IMR-90 (cell line): ENCODE measurements around the gene SRCIN1. TPM values are rescaled to one million over a fixed set of nuclear protein-coding genes. Genes with fewer than 3 reads are reported as not detected.

ENCODE experiments used
- ATAC-seq: fragments of 200-7000 bp; cut with Tn5 transposase; 2 replicates; pipeline ENCODE4 v1.9.1; 2020; ENCODE audit warnings: low read depth, mild to moderate bottlenecking, moderate library complexity
- BruUV-seq: library from RNA; stranded (reverse); fragments of 400-500 nt; replicated peaks from 2 replicates; lab custom pipeline; 2021; lab: Mats Ljungman, UMichigan
- CTCF ChIA-PET: fragments of 300-600 bp; formaldehyde crosslinking; extraction: SDS; loops from one replicate; lab custom pipeline; 2021; ENCODE audit warnings: antibody characterized with exemption; lab: Yijun Ruan, JAX
- POLR2A ChIA-PET: fragments of 300-600 bp; sonication (Branson Sonifier 250); formaldehyde crosslinking; loops from one replicate; lab custom pipeline; 2022; ENCODE audit warnings: antibody characterized with exemption; ENCODE audit not compliant: unreplicated experiment; lab: Charles Lee
- DNase-seq: peaks from one replicate; pipeline ENCODE4 v3.0.0; 2013
- H2AFZ ChIP-seq: replicated peaks from 2 replicates; pipeline ENCODE3; 2013; ENCODE audit warnings: low read length, mild to moderate bottlenecking; ENCODE audit not compliant: poor library complexity
- H2AK5ac ChIP-seq: 2 replicates; pipeline ENCODE4 v1.6.1; 2013; ENCODE audit warnings: low read depth, low read length, inconsistent platforms
- H2AK9ac ChIP-seq: replicated peaks from 2 replicates; pipeline ENCODE3; 2013; ENCODE audit warnings: mild to moderate bottlenecking, low read depth, low read length, moderate library complexity; ENCODE audit not compliant: poor library complexity
- H2BK120ac ChIP-seq: 2 replicates; pipeline ENCODE4 v1.6.1; 2013; ENCODE audit warnings: low read depth, low read length, inconsistent platforms
- H2BK15ac ChIP-seq: 3 replicates; pipeline ENCODE4 v1.6.1; 2013; ENCODE audit warnings: low read depth, low read length, inconsistent platforms
- H2BK20ac ChIP-seq: 2 replicates; pipeline ENCODE4 v1.6.1; 2013; ENCODE audit warnings: low read depth, mild to moderate bottlenecking, inconsistent platforms, low read length, moderate library complexity
- H2BK5ac ChIP-seq: 2 replicates; pipeline ENCODE4 v1.6.1; 2013; ENCODE audit warnings: mild to moderate bottlenecking, low read depth, low read length, inconsistent platforms; ENCODE audit not compliant: poor library complexity, severe bottlenecking
- H3K14ac ChIP-seq: replicated peaks from 2 replicates; pipeline ENCODE4 v1.6.1; 2013; ENCODE audit warnings: low read depth, low read length, inconsistent platforms
- H3K18ac ChIP-seq: 2 replicates; pipeline ENCODE4 v1.6.1; 2013; ENCODE audit warnings: low read depth, low read length, control low read depth
- H3K23ac ChIP-seq: 2 replicates; pipeline ENCODE4 v1.6.1; 2013; ENCODE audit warnings: low read depth, low read length, inconsistent platforms
- H3K27ac ChIP-seq: 2 replicates; pipeline ENCODE4 v1.5.1; 2013; ENCODE audit warnings: mild to moderate bottlenecking, control low read depth, low read length; ENCODE audit not compliant: insufficient read depth
- H3K27me3 ChIP-seq: 2 replicates; pipeline ENCODE4 v1.6.1; 2013; ENCODE audit warnings: low read length; ENCODE audit not compliant: control insufficient read depth, insufficient read depth
- H3K36me3 ChIP-seq: 2 replicates; pipeline ENCODE4 v1.6.1; 2013; ENCODE audit warnings: low read length, mixed read lengths; ENCODE audit not compliant: control insufficient read depth, insufficient read depth
- H3K4ac ChIP-seq: 2 replicates; pipeline ENCODE4 v1.6.1; 2013; ENCODE audit warnings: low read depth, low read length, inconsistent platforms
- H3K4me1 ChIP-seq: 2 replicates; pipeline ENCODE4 v1.6.1; 2013; ENCODE audit warnings: low read length, mixed read lengths; ENCODE audit not compliant: control insufficient read depth, insufficient read depth
- H3K4me2 ChIP-seq: 2 replicates; pipeline ENCODE4 v1.6.1; 2013; ENCODE audit warnings: low read depth, mild to moderate bottlenecking, control low read depth, low read length, moderate library complexity
- H3K4me3 ChIP-seq: 2 replicates; pipeline ENCODE4 v1.5.1; 2013; ENCODE audit warnings: low read depth, mild to moderate bottlenecking, control low read depth, low read length, moderate library complexity; ENCODE audit not compliant: insufficient read depth
- H3K56ac ChIP-seq: 2 replicates; pipeline ENCODE4 v1.6.1; 2013; ENCODE audit warnings: low read length, inconsistent platforms; ENCODE audit not compliant: insufficient read depth; ENCODE audit errors: extremely low read depth
- H3K79me1 ChIP-seq, 2 experiments: 2 replicates each; pipeline ENCODE4 v1.6.1; 2013; ENCODE audit warnings: low read length in 2 of 2, inconsistent platforms in 1 of 2, low read depth in 1 of 2
- H3K9ac ChIP-seq: 2 replicates; pipeline ENCODE4 v1.6.1; 2013; ENCODE audit warnings: low read depth, low read length, control low read depth
- H3K9me1 ChIP-seq: 2 replicates; pipeline ENCODE4 v1.6.1; 2013; ENCODE audit warnings: low read length, inconsistent platforms; ENCODE audit not compliant: insufficient read depth
- H3K9me3 ChIP-seq: 2 replicates; pipeline ENCODE4 v1.6.1; 2013; ENCODE audit warnings: low read length; ENCODE audit not compliant: control insufficient read depth, insufficient read depth
- H4K20me1 ChIP-seq: 2 replicates; pipeline ENCODE4 v1.6.1; 2013; ENCODE audit warnings: low read length, inconsistent platforms; ENCODE audit not compliant: insufficient read depth
- H4K5ac ChIP-seq: 2 replicates; pipeline ENCODE4 v1.6.1; 2013; ENCODE audit warnings: mild to moderate bottlenecking, low read depth, low read length, control low read depth
- H4K8ac ChIP-seq, 2 experiments: 2 replicates each; pipeline ENCODE4 v1.6.1; 2013; ENCODE audit warnings: low read depth in 2 of 2, low read length in 2 of 2, control low read depth in 1 of 2, inconsistent platforms in 1 of 2
- H4K91ac ChIP-seq: 2 replicates; pipeline ENCODE4 v1.6.1; 2013; ENCODE audit warnings: low read depth, low read length, inconsistent platforms; ENCODE audit not compliant: insufficient read depth
- BHLHE40 ChIP-seq: fragments of 150-350 bp; IDR thresholded peaks from 2 replicates; pipeline ENCODE4 v1.6.1; 2016; ENCODE audit warnings: mild to moderate bottlenecking, low read depth, low read length
- CEBPB ChIP-seq: IDR thresholded peaks from 2 replicates; pipeline ENCODE4 v1.6.1; 2012; ENCODE audit warnings: low read depth, low read length, improper control_type of control experiment
- CHD1 ChIP-seq: IDR thresholded peaks from 2 replicates; pipeline ENCODE4 v1.6.1; 2012; ENCODE audit warnings: low read depth, low read length, improper control_type of control experiment
- FOS ChIP-seq: fragments of 150-350 bp; IDR thresholded peaks from 2 replicates; pipeline ENCODE4 v1.6.1; 2016; ENCODE audit warnings: low read depth, low read length
- MAFK ChIP-seq: IDR thresholded peaks from 2 replicates; pipeline ENCODE4 v1.6.1; 2012; ENCODE audit warnings: low read depth, low read length, improper control_type of control experiment
- MAZ ChIP-seq: IDR thresholded peaks from 2 replicates; pipeline ENCODE4 v1.6.1; 2012; ENCODE audit warnings: low read depth, mild to moderate bottlenecking, low read length, improper control_type of control experiment, moderate library complexity, borderline replicate concordance
- MXI1 ChIP-seq: IDR thresholded peaks from 2 replicates; pipeline ENCODE4 v1.6.1; 2012; ENCODE audit warnings: low read depth, mild to moderate bottlenecking, low read length, moderate library complexity, borderline replicate concordance
- NFE2L2 ChIP-seq: fragments of 150-350 bp; IDR thresholded peaks from 2 replicates; pipeline ENCODE4 v1.6.1; 2016; ENCODE audit warnings: low read depth, mild to moderate bottlenecking, low read length
- POLR2A ChIP-seq: IDR thresholded peaks from 2 replicates; pipeline ENCODE4 v1.6.1; 2012; ENCODE audit warnings: mild to moderate bottlenecking, low read depth, low read length
- RAD21 ChIP-seq: IDR thresholded peaks from 2 replicates; pipeline ENCODE4 v1.6.1; 2012; ENCODE audit warnings: low read length, improper control_type of control experiment
- RCOR1 ChIP-seq: IDR thresholded peaks from 2 replicates; pipeline ENCODE4 v1.6.1; 2012; ENCODE audit warnings: mild to moderate bottlenecking, low read length, improper control_type of control experiment; ENCODE audit not compliant: insufficient replicate concordance
- RFX5 ChIP-seq: IDR thresholded peaks from 2 replicates; pipeline ENCODE4 v1.8.0; 2012; ENCODE audit warnings: low read depth, mild to moderate bottlenecking, low read length, moderate library complexity
- SMC3 ChIP-seq: fragments of 150-350 bp; IDR thresholded peaks from 2 replicates; pipeline ENCODE4 v1.6.1; 2016; ENCODE audit warnings: low read depth, mild to moderate bottlenecking, antibody characterized with exemption, low read length, moderate library complexity
- WGBS, 2 experiments: methylation state at CpG; one replicate each; pipeline versions ENCODE4 v1.1.5 to v1.1.7; 2013; ENCODE audit warnings: missing lambda C conversion rate in 2 of 2; ENCODE audit not compliant: insufficient read length in 1 of 2; ENCODE audit errors: extremely low coverage in 2 of 2; 5-methylcytosine and 5-hydroxymethylcytosine counted together
- dilution Hi-C: fragments of 300-500 bp; cut with HindIII; formaldehyde crosslinking; loops from one replicate; pipeline ENCODE4 v1.14.3; 2018; ENCODE audit warnings: low sequenced_read_pairs; ENCODE audit not compliant: unreplicated experiment
- in situ Hi-C: fragments of 300-500 bp; cut with MboI; formaldehyde crosslinking; loops from 3 replicates; pipeline ENCODE4 v1.14.3; 2019; ENCODE audit warnings: low sequenced_read_pairs, inconsistent platforms, mixed read lengths
- intact Hi-C: fragments of 100-400 bp; cut with micrococcal nuclease; formaldehyde crosslinking; loops from 2 replicates; pipeline ENCODE4 v1.10.0; 2022
- polyA plus RNA-seq, 3 experiments: library from polyadenylated mRNA; depleted of rRNA; stranded (reverse); fragments of >200 nt; gene quantifications; 2 replicates each; pipeline ENCODE4 v1.2.3, GENCODE V29; 2012; ENCODE audit warnings: low replicate concordance in 1 of 3
- total RNA-seq: library from RNA; depleted of rRNA; stranded (reverse); fragments of >200 nt; gene quantifications from 2 replicates; pipeline ENCODE4 v1.2.3, GENCODE V29; 2012
- TF ChIP-seq, protein P1 (sequence below): fragments of 150-350 bp; IDR thresholded peaks from 2 replicates; pipeline ENCODE4 v1.6.1; 2016; ENCODE audit warnings: low read depth, mild to moderate bottlenecking, low read length, moderate library complexity, borderline replicate concordance
- TF ChIP-seq, protein P2 (sequence below): conservative IDR thresholded peaks from 2 replicates; pipeline ENCODE4 v1.5.1; 2012; ENCODE audit warnings: mild to moderate bottlenecking, low read depth, low read length, improper control_type of control experiment
- TF ChIP-seq, protein P3 (sequence below): fragments of 150-350 bp; IDR thresholded peaks from 2 replicates; pipeline ENCODE4 v1.6.1; 2017; ENCODE audit warnings: mild to moderate bottlenecking, antibody characterized with exemption, low read length, low read depth

Gene SRCIN1
- total and polyA plus RNA-seq, 2 of the 4 experiments (the other 2 are of a cell fraction), result not detected

DNA sequence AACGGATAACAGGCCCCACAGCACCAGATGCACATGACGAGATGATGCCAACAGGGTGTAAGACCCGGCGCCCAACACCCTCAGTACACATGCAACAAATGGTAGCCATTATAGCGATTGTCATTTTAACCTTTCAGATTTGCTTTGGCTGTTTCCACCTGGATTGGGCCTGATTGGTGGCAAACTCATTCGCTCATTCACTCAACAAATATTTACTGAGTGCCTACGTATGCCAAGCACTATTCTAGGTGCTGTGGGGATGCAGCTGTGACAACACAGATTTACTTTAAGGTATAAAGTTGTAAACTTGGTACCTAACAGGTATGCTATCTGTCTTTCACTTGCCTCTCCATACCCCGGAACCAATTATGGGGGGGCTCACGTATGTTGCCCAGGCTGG, 66.8 kb downstream of the SRCIN1 start:
- H3K4ac ChIP-seq, result no peak overlapping the region
- H2AK5ac ChIP-seq, result no peak overlapping the region
- no peak overlapping the region for H3K4me3 ChIP-seq
- no peak overlapping the region for H2BK5ac ChIP-seq
- in situ Hi-C loops (no loop called here), intact Hi-C loops (no loop called here), dilution Hi-C loops (no loop called here)
- H3K14ac ChIP-seq, result no peak overlapping the region
- H3K27ac ChIP-seq, result no peak overlapping the region
- H2BK120ac ChIP-seq, result no peak overlapping the region
- H3K79me1 ChIP-seq, result no peaks in the 10 kb centered on the region
- no peak overlapping the region for H3K4me2 ChIP-seq
- H3K56ac ChIP-seq, result no peak overlapping the region
- TF ChIP-seq CEBPB (no peak), BHLHE40 (no peak), MAZ (no peak), RAD21 (no peak), MXI1 (no peak), CHD1 (no peak), SMC3 (no peak), RCOR1 (no peak), FOS (no peak), MAFK (no peak), NFE2L2 (no peak), POLR2A (no peak), RFX5 (no peak)
- TF ChIP-seq, protein P1, sequence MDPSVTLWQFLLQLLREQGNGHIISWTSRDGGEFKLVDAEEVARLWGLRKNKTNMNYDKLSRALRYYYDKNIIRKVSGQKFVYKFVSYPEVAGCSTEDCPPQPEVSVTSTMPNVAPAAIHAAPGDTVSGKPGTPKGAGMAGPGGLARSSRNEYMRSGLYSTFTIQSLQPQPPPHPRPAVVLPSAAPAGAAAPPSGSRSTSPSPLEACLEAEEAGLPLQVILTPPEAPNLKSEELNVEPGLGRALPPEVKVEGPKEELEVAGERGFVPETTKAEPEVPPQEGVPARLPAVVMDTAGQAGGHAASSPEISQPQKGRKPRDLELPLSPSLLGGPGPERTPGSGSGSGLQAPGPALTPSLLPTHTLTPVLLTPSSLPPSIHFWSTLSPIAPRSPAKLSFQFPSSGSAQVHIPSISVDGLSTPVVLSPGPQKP, result no peak
- TF ChIP-seq, protein P2, sequence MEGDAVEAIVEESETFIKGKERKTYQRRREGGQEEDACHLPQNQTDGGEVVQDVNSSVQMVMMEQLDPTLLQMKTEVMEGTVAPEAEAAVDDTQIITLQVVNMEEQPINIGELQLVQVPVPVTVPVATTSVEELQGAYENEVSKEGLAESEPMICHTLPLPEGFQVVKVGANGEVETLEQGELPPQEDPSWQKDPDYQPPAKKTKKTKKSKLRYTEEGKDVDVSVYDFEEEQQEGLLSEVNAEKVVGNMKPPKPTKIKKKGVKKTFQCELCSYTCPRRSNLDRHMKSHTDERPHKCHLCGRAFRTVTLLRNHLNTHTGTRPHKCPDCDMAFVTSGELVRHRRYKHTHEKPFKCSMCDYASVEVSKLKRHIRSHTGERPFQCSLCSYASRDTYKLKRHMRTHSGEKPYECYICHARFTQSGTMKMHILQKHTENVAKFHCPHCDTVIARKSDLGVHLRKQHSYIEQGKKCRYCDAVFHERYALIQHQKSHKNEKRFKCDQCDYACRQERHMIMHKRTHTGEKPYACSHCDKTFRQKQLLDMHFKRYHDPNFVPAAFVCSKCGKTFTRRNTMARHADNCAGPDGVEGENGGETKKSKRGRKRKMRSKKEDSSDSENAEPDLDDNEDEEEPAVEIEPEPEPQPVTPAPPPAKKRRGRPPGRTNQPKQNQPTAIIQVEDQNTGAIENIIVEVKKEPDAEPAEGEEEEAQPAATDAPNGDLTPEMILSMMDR, result no peak
- TF ChIP-seq, protein P3, sequence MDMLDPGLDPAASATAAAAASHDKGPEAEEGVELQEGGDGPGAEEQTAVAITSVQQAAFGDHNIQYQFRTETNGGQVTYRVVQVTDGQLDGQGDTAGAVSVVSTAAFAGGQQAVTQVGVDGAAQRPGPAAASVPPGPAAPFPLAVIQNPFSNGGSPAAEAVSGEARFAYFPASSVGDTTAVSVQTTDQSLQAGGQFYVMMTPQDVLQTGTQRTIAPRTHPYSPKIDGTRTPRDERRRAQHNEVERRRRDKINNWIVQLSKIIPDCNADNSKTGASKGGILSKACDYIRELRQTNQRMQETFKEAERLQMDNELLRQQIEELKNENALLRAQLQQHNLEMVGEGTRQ, result no peak
- H3K4me1 ChIP-seq, result no peaks in the 10 kb centered on the region
- no TSS peak for BruUV-seq
- no peak overlapping the region for H3K18ac ChIP-seq
- no peaks in the 10 kb centered on the region for H3K9me1 ChIP-seq
- no peak overlapping the region for H2BK20ac ChIP-seq
- DNase-seq (no peak), ATAC-seq (no peak)
- ChIA-PET CTCF (no interaction called here), POLR2A (no interaction called here)
- 80% methylated on average over 2 of the region's 9 CpGs; no CpG with 5 or more reads in 1 of the 2 experiments for WGBS, 2 experiments
- no peak overlapping the region for H3K23ac ChIP-seq
- H3K36me3 ChIP-seq, result no peaks in the 10 kb centered on the region
- no peak overlapping the region for H4K5ac ChIP-seq
- H3K9me3 ChIP-seq, result no peaks in the 10 kb centered on the region
- H2AFZ ChIP-seq, result no peak overlapping the region
- H3K27me3 ChIP-seq, result peaks cover 44% of the 10 kb centered on the region
- H4K8ac ChIP-seq, result no peak overlapping the region
- no peak overlapping the region for H2BK15ac ChIP-seq
- no peak overlapping the region for H3K9ac ChIP-seq
- no peaks in the 10 kb centered on the region for H4K20me1 ChIP-seq
- no peak overlapping the region for H4K91ac ChIP-seq
- no peak overlapping the region for H2AK9ac ChIP-seq
